Tibial nerve (tissue), 4 donors: Measurements from ENCODE around the gene PYHIN1. TPM values are rescaled to one million over a fixed set of nuclear protein-coding genes. Genes with fewer than 3 reads are reported as not detected.

ENCODE experiments used
- DNase-seq, 2 donors: peaks; one replicate each; pipeline ENCODE4 v3.0.0-alpha.2; 2019; ENCODE audit warnings: low spot score in 2 of 2
- H3K27ac ChIP-seq, 4 donors: fragments of 200-600 bp; sonication (generic) in 3 of 4; one replicate each; pipeline ENCODE4 v1.5.1; 2017 to 2019; ENCODE audit warnings: mild to moderate bottlenecking in 1 of 4
- H3K27me3 ChIP-seq, 2 donors: fragments of 200-600 bp; sonication (generic) in 1 of 2; one replicate each; pipeline versions ENCODE4 v1.5.1 to v1.6.0; 2017 to 2019
- H3K36me3 ChIP-seq, 3 donors: fragments of 200-600 bp; sonication (generic); one replicate each; pipeline ENCODE4 v1.5.1; 2018 to 2019
- H3K4me1 ChIP-seq, 4 donors: fragments of 200-600 bp; sonication (generic) in 3 of 4; one replicate each; pipeline ENCODE4 v1.5.1; 2017 to 2019
- H3K4me3 ChIP-seq, 4 donors: fragments of 200-600 bp; sonication (generic) in 3 of 4; one replicate each; pipeline ENCODE4 v1.5.1; 2017 to 2019; ENCODE audit warnings: mild to moderate bottlenecking in 1 of 4, moderate library complexity in 1 of 4
- H3K9me3 ChIP-seq, 4 donors: fragments of 200-600 bp; sonication (generic) in 3 of 4; one replicate each; pipeline ENCODE4 v1.5.1; 2017 to 2019
- EP300 ChIP-seq, 2 donors: sonication (generic); formaldehyde crosslinking; IDR thresholded peaks; one replicate each; pipeline ENCODE4 v1.6.1; 2017; ENCODE audit warnings: antibody characterized with exemption in 2 of 2, mild to moderate bottlenecking in 1 of 2
- POLR2A ChIP-seq, 2 donors: fragments of 450-650 bp; IDR thresholded peaks; one replicate each; pipeline ENCODE4 v1.6.1; 2017; ENCODE audit warnings: antibody characterized with exemption in 2 of 2, mild to moderate bottlenecking in 2 of 2, moderate library complexity in 2 of 2
- WGBS, 2 donors: methylation state at CpG; one replicate each; pipeline ENCODE4 v1.1.5; 2018; 5-methylcytosine and 5-hydroxymethylcytosine counted together
- total RNA-seq, 4 donors: library from RNA; depleted of rRNA; stranded (reverse); fragments of >200 nt; gene quantifications; one replicate each; pipeline ENCODE4 v1.1.0, GENCODE V29; 2016
- TF ChIP-seq, protein P1 (sequence below), 5 experiments: fragments of 200-600 bp in 3 of 5; fragments of 450-650 bp in 2 of 5; sonication (generic) in 3 of 5; IDR thresholded peaks; one replicate each; pipeline ENCODE4 v1.5.1; 2016 to 2019; ENCODE audit warnings: antibody characterized with exemption in 5 of 5, mild to moderate bottlenecking in 3 of 5, moderate library complexity in 2 of 5

The PYHIN1 gene
- total RNA-seq, 4 donors from 2014 or later: 2.2 to 5.2 (median 3.6) TPM

DNA sequence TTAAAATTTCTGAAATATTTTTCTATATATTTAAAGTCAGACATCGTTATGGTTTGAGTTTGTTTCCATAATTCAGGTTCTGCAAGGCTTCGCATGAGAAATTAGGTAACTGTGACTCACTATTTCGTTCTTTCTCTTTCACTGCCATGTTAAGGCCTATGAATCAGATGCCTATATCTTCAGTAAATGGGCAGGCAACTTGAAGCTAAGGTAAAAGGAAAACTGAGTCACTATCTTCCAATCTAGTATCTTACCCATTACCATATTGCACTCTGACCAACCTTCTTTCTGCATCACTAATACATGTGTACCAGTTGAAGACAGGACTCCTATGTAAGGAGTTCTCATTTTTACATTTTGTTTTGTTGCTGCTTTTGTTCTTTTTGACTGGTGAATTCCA lies 37.8 kb downstream of the PYHIN1 start:
- Histone ChIP-seq H3K36me3 (no peaks in the 10 kb centered on the region), H3K4me1 (no peaks in the 10 kb centered on the region), H3K4me3 (no peak overlapping the region), H3K9me3 (no peaks in the 10 kb centered on the region), H3K27ac (no peak overlapping the region), H3K27me3 (no peaks in the 10 kb centered on the region)
- no peak for DNase-seq
- 86 to 91% methylated on average over 3 of the region's 3 CpGs for WGBS, 2 donors
- TF ChIP-seq POLR2A (IDR thresholded peaks at IDR 0.05) (no peak), EP300 (IDR thresholded peaks at IDR 0.05) (no peak)
- TF ChIP-seq, protein P1, sequence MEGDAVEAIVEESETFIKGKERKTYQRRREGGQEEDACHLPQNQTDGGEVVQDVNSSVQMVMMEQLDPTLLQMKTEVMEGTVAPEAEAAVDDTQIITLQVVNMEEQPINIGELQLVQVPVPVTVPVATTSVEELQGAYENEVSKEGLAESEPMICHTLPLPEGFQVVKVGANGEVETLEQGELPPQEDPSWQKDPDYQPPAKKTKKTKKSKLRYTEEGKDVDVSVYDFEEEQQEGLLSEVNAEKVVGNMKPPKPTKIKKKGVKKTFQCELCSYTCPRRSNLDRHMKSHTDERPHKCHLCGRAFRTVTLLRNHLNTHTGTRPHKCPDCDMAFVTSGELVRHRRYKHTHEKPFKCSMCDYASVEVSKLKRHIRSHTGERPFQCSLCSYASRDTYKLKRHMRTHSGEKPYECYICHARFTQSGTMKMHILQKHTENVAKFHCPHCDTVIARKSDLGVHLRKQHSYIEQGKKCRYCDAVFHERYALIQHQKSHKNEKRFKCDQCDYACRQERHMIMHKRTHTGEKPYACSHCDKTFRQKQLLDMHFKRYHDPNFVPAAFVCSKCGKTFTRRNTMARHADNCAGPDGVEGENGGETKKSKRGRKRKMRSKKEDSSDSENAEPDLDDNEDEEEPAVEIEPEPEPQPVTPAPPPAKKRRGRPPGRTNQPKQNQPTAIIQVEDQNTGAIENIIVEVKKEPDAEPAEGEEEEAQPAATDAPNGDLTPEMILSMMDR (IDR thresholded peaks at IDR 0.05): no peak

DNA sequence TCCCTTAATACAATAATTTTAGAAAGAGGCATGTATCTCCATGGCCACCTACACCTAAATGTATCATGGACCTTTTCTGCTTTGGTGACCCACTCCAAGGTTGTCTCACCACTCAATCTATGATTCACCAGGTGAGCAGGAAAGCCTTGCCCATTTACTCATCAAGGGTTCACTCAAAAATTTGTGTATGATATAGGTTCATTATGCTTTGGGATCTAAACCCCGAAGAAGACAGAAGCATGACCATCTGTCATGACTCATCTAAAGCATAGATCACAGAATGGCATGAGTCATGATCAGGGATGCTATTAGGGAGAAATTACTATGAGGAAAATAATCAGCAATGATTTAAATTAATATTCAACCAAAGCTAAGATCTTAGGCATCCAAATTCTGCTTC lies 38.5 kb downstream of the PYHIN1 start:
- DNase-seq: no peak
- H3K27me3 ChIP-seq: no peaks in the 10 kb centered on the region
- H3K27ac ChIP-seq: no peak overlapping the region
- H3K36me3 ChIP-seq: no peaks in the 10 kb centered on the region
- no peaks in the 10 kb centered on the region for H3K4me1 ChIP-seq
- no peaks in the 10 kb centered on the region for H3K9me3 ChIP-seq
- no peak overlapping the region for H3K4me3 ChIP-seq
- TF ChIP-seq EP300 (IDR thresholded peaks at IDR 0.05) (no peak), POLR2A (IDR thresholded peaks at IDR 0.05) (no peak)
- TF ChIP-seq, protein P1 (IDR thresholded peaks at IDR 0.05): no peak
- 82 to 95% methylated on average over 1 of the region's 1 CpG for WGBS, 2 donors

DNA sequence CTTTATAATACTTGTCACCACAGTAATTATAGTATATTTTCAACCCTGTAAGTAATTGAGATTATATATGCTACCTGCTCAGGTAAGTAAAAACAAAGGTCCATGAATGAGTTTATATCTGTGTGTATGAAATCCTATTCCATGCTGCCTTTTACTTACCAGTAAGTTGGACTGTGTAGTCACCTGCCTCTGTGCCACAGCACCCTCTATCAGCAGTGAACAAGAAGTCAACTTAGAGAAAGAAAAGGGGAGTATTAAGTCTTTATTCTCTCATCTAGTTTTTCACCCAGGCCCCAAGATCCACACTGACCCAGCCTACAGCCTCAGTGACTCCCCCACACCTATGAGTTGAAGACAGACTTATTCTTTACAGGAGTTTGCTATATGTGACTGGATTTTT lies 41.5 kb downstream of the PYHIN1 start:
- H3K4me3 ChIP-seq: no peak overlapping the region
- no peaks in the 10 kb centered on the region for H3K4me1 ChIP-seq
- no peak overlapping the region for H3K27ac ChIP-seq
- no peak for DNase-seq
- no peaks in the 10 kb centered on the region for H3K36me3 ChIP-seq
- no peaks in the 10 kb centered on the region for H3K27me3 ChIP-seq
- TF ChIP-seq, protein P1 (IDR thresholded peaks at IDR 0.05): no peak
- TF ChIP-seq POLR2A (IDR thresholded peaks at IDR 0.05): no peak
- H3K9me3 ChIP-seq: no peaks in the 10 kb centered on the region

DNA sequence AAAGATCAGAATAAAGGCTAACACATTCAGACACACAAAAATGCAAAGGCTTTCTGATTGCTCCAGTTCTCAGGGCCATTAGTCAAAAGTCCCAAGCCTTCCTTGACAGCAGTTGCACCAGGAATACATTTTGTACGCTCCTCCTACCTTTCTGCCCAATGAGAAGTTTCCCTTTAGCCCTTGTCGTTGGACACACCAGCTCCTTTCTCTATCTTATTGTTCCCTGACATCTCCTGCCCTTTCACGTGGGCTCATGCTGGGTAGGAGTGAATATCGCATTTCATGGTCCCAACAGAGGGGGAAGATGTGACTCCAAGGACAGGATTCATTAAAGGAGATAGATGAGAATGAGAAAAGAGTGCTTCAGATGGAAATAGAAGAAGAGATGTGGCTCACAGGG lies 44.9 kb downstream of the PYHIN1 start:
- WGBS, 2 donors: 36 to 40% methylated on average over 4 of the region's 4 CpGs
- TF ChIP-seq, protein P1 (IDR thresholded peaks at IDR 0.05): no peak
- TF ChIP-seq POLR2A (IDR thresholded peaks at IDR 0.05): no peak
- no peak for TF ChIP-seq EP300 (IDR thresholded peaks at IDR 0.05)
- DNase-seq: no peak
- no peaks in the 10 kb centered on the region for H3K4me1 ChIP-seq
- H3K27ac ChIP-seq: no peak overlapping the region
- no peak overlapping the region for H3K4me3 ChIP-seq
- no peaks in the 10 kb centered on the region for H3K27me3 ChIP-seq
- peaks cover 0 to 11% (median 0%) of the 10 kb centered on the region in 4 donors for H3K9me3 ChIP-seq
- H3K36me3 ChIP-seq: no peaks in the 10 kb centered on the region

DNA sequence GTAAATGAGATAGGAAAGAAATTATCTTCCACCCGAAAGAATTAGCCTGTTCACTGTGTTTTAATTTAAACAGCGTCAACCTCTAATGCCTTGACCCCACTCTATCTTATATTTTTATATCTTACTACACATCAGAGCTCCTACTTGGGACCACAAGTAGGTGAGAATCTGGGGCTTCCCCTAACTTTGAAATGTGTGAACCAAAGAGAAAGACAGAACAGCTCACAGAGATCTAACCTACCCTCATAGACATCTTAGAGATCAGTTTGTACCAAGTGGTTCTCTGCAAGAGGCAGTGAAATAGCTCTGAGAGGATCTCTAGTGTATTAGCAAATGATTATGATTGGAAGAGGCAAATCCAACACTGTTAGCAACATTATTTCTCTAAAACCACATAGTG lies 47.4 kb downstream of the PYHIN1 start:
- Histone ChIP-seq H3K36me3 (no peaks in the 10 kb centered on the region), H3K4me1 (no peaks in the 10 kb centered on the region), H3K4me3 (no peak overlapping the region), H3K27me3 (no peaks in the 10 kb centered on the region), H3K27ac (no peak overlapping the region), H3K9me3 (peaks cover 0 to 23% (median 0%) of the 10 kb centered on the region in 4 donors)
- TF ChIP-seq POLR2A (IDR thresholded peaks at IDR 0.05) (no peak), EP300 (IDR thresholded peaks at IDR 0.05) (no peak)
- TF ChIP-seq, protein P1 (IDR thresholded peaks at IDR 0.05): no peak
- 44 to 49% methylated on average over 2 of the region's 2 CpGs for WGBS, 2 donors
- DNase-seq: no peak
